ENCODE data around the gene GRIN3B.

DNA sequence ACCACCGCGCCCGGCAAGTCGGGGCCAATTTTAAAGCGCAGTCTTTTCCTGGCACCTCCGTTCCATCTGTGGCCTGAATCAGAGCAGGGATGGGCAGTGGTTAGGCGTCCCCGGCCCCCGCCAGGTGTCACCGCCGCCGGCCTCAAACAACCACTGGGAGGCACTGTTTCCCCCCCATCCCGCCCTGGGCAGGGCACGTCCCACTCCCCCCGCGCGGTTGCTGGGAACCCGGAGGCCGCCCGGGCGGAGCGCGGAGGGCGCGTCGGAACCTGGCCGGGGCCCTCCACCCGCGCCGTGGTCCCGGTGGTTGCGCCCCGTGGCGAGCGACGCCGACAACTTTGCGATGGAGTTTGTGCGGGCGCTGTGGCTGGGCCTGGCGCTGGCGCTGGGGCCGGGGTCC is at the start of gene GRIN3B:
- no peak for TF ChIP-seq POLR2AphosphoS5 (IDR thresholded peaks at IDR 0.05)
- TF ChIP-seq, protein P1, sequence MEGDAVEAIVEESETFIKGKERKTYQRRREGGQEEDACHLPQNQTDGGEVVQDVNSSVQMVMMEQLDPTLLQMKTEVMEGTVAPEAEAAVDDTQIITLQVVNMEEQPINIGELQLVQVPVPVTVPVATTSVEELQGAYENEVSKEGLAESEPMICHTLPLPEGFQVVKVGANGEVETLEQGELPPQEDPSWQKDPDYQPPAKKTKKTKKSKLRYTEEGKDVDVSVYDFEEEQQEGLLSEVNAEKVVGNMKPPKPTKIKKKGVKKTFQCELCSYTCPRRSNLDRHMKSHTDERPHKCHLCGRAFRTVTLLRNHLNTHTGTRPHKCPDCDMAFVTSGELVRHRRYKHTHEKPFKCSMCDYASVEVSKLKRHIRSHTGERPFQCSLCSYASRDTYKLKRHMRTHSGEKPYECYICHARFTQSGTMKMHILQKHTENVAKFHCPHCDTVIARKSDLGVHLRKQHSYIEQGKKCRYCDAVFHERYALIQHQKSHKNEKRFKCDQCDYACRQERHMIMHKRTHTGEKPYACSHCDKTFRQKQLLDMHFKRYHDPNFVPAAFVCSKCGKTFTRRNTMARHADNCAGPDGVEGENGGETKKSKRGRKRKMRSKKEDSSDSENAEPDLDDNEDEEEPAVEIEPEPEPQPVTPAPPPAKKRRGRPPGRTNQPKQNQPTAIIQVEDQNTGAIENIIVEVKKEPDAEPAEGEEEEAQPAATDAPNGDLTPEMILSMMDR (IDR thresholded peaks at IDR 0.05) = peak in 2 of 3 donors; percentile 18 to 30

All from breast epithelium (tissue), 3 donors.